GM13977 (cell line): ENCODE results near the gene RAB36.

Source experiments
- DNase-seq: peaks from one replicate; pipeline ENCODE4 v3.0.0; 2012; ENCODE audit warnings: low spot score
- in situ Hi-C: fragments of 300-500 bp; cut with MboI; formaldehyde crosslinking; loops from one replicate; pipeline ENCODE4 v1.12.0; 2022; ENCODE audit warnings: low sequenced_read_pairs, low pct_unique_long_range_greater_than_20kb, mixed read lengths, inconsistent platforms; ENCODE audit not compliant: unreplicated experiment
- TF ChIP-seq, protein P1 (sequence below): IDR thresholded peaks from 2 replicates; pipeline ENCODE4 v1.5.1; 2012; ENCODE audit warnings: mild to moderate bottlenecking, control low read depth; ENCODE audit not compliant: insufficient read depth; ENCODE audit errors: extremely low read depth, missing control alignments

RAB36 gene

DNA sequence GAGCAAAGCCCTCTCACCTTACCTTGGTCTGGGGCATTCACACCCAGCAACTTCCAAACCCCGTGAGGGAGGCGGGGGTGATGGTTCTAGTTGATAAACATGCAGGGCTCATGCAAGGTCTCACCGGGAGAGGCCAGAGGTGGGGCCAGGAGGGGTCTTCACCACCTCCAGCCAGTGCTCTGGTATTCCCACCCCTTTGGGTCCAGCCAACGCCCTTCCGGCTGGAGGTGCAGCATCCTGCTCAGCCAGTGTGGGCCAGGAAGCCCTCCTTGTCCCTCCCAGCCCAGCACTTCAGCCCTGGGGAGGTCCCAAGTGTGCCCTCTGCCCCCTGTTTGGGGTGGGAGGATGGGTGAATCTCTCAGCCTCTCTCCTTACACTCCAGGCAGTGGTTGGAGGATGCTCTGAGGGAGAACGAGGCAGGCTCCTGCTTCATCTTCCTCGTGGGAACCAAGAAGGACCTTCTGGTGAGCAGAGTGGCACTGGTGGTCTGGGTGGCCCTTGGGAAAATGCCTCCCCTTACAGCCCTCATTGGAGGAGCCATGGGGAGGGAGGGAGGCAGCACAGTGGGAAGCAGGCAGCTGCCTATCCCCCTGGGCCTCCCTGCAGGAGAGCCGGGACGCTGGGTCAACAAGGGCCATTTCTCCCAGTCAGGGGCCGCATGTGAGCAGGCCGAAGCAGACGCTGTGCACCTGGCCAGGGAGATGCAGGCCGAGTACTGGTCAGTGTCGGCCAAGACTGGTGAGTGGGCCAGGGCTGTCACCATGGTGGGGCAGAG, 13.4 kb downstream of the RAB36 start:
- TF ChIP-seq, protein P1, sequence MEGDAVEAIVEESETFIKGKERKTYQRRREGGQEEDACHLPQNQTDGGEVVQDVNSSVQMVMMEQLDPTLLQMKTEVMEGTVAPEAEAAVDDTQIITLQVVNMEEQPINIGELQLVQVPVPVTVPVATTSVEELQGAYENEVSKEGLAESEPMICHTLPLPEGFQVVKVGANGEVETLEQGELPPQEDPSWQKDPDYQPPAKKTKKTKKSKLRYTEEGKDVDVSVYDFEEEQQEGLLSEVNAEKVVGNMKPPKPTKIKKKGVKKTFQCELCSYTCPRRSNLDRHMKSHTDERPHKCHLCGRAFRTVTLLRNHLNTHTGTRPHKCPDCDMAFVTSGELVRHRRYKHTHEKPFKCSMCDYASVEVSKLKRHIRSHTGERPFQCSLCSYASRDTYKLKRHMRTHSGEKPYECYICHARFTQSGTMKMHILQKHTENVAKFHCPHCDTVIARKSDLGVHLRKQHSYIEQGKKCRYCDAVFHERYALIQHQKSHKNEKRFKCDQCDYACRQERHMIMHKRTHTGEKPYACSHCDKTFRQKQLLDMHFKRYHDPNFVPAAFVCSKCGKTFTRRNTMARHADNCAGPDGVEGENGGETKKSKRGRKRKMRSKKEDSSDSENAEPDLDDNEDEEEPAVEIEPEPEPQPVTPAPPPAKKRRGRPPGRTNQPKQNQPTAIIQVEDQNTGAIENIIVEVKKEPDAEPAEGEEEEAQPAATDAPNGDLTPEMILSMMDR, result no peak
- in situ Hi-C loops, result no loop called here
- no peak for DNase-seq

DNA sequence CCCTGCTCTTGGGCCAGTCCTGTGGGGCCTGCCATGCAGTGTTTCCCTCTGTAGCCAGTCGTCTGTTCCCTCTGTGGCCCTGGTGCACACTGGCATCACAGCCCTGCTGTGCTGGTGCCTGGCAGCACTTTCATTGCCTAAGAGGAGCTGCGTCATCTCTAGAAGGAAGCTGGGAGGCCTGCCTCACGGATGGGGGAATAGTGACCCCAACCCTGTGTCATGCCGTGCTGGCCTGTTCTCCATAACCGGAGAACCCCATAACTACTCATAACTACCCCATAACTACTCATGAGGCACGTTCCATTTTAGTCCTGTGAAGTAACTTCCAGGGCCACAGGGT, 14.0 kb downstream of the RAB36 start:
- in situ Hi-C loops, result no loop called here
- TF ChIP-seq, protein P1, result no peak
- no peak for DNase-seq

DNA sequence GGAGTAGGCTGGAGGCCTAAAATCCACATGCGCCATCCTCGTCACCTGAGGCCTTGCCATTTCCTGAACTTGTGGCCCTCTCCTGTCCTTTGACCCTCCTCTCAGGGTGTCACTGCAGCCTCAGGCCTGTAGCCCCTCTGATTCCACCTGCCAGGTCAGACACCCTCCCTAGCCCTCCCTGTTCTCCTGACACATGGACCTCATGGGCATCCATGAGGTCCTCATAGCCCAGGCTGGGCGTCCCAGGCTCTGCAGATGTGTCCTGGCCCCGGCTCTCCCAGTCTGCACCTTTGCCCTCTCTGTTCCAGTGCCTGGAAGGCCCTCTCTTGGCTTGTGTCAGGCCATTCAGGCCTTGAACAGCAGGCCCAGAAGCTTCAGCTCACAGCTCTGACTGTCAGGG, 15.8 kb downstream of the RAB36 start:
- DNase-seq, result no peak
- TF ChIP-seq, protein P1, result no peak
- in situ Hi-C loops, result no loop called here

DNA sequence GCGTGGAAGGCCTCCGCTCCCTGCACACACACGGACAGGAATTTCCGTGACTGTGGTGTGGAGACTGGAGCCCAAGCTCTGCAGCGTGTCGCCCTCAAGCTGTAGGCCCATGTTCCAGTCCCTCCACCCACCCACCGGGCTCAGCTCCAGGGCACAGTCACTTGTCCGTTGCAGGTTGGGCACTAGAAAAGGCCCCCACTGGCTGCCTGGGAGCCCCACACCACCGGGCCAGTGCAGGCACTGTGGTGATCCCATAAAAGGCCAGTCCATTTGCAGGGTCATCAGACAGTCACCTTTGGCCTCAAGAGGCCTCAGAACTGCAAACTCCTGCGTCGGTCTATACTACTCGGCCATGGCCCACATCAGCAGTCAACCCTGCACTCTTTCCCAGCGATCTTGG, 16.3 kb downstream of the RAB36 start:
- DNase-seq, result no peak
- in situ Hi-C loops, result no loop called here
- TF ChIP-seq, protein P1, result no peak

DNA sequence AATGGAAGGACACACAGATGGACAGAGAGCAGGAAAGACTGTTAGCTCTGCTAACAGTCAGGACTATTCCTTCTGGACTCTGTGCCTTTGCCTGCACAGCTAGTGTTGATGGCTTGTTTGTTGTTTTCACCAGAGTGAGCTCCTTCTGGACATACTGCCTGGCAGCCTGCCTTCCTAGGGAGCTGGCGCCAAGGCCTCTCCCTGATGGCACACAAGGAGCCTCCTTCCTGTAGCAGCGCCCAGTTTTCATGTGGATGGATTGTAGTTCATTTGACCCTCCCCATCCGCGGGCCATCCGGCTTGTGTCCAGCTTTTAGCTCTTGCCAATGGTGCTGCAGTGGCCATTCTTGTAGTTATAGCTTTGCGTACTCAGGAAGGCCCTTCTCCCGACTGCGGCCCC, 18.4 kb downstream of the RAB36 start:
- TF ChIP-seq, protein P1, result no peak
- in situ Hi-C loops, result no loop called here
- DNase-seq, result no peak

DNA sequence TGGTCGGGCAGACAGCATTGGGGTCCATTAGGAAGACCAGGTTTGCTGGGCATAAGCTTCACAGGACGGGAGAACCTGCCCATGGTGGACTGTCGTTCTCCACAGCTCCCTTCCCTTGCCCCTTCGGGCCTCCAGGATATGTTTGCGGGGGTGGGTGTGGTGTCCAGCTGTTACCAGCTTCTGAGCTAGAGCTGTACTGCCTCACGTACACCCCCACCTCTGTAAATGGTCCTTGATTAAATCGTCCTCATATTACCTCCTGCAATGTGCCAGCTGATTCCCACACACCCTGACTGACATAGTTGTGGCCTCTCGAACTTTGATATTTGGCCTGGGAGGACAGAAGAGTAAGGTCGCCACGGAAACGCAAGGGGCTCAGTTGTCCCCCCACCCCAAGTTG, 18.8 kb downstream of the RAB36 start:
- in situ Hi-C loops, result no loop called here
- DNase-seq, result no peak
- TF ChIP-seq, protein P1, result no peak
